MM.1S (cell line): ENCODE data around the gene CHST13.

Source experiments
- DNase-seq: peaks from one replicate; pipeline ENCODE4 v3.0.0-alpha.2; 2015
- H2AFZ ChIP-seq: fragments of 300-600 bp; sonication (generic); 2 replicates; pipeline ENCODE4 v1.6.0; 2016; ENCODE audit warnings: antibody characterized with exemption, low read length
- H3F3A ChIP-seq: fragments of 300-600 bp; sonication (generic); 2 replicates; pipeline ENCODE4 v1.6.1; 2016; ENCODE audit warnings: mild to moderate bottlenecking, antibody characterized with exemption, low read length, moderate library complexity, mixed read lengths; ENCODE audit not compliant: insufficient read depth
- H3K27ac ChIP-seq: fragments of 300-600 bp; sonication (generic); 2 replicates; pipeline ENCODE4 v1.5.1; 2016; ENCODE audit warnings: mild to moderate bottlenecking, low read length
- H3K27me3 ChIP-seq: fragments of 300-600 bp; sonication (generic); replicated peaks from 2 replicates; pipeline ENCODE4 v1.6.0; 2016; ENCODE audit warnings: low read length; ENCODE audit not compliant: insufficient read depth
- H3K36me3 ChIP-seq: fragments of 300-600 bp; sonication (generic); replicated peaks from 2 replicates; pipeline ENCODE4 v1.6.1; 2016; ENCODE audit warnings: mild to moderate bottlenecking, low read length, mixed read lengths; ENCODE audit not compliant: insufficient read depth
- H3K4me1 ChIP-seq: fragments of 300-600 bp; sonication (generic); 2 replicates; pipeline ENCODE4 v1.6.1; 2016; ENCODE audit warnings: low read length, mixed read lengths
- H3K4me2 ChIP-seq: fragments of 300-600 bp; sonication (generic); 2 replicates; pipeline ENCODE4 v1.6.0; 2016; ENCODE audit warnings: low read depth, low read length
- H3K4me3 ChIP-seq: fragments of 300-600 bp; sonication (generic); 2 replicates; pipeline ENCODE4 v1.5.1; 2016; ENCODE audit warnings: low read length, mixed read lengths
- H3K79me2 ChIP-seq: fragments of 300-600 bp; sonication (generic); 2 replicates; pipeline ENCODE4 v1.6.1; 2016; ENCODE audit warnings: mixed run types, low read length, mixed read lengths
- H3K9ac ChIP-seq: fragments of 300-600 bp; sonication (generic); 2 replicates; pipeline ENCODE4 v1.6.1; 2016; ENCODE audit warnings: low read length, mixed read lengths
- H3K9me2 ChIP-seq: fragments of 300-600 bp; sonication (generic); replicated peaks from 2 replicates; pipeline ENCODE4 v1.6.1; 2016; ENCODE audit warnings: mild to moderate bottlenecking, low read length, mixed read lengths; ENCODE audit not compliant: insufficient read depth
- H3K9me3 ChIP-seq: fragments of 300-600 bp; sonication (generic); replicated peaks from 2 replicates; pipeline ENCODE4 v1.6.1; 2016; ENCODE audit warnings: mild to moderate bottlenecking, low read length, mixed read lengths; ENCODE audit not compliant: insufficient read depth
- H4K20me1 ChIP-seq: fragments of 300-600 bp; sonication (generic); 2 replicates; pipeline ENCODE4 v1.6.1; 2016; ENCODE audit warnings: mild to moderate bottlenecking, low read length, moderate library complexity, mixed read lengths; ENCODE audit not compliant: insufficient read depth
- EZH2 ChIP-seq: fragments of 300-600 bp; sonication (generic); optimal IDR thresholded peaks from 2 replicates; pipeline ENCODE3; 2017; ENCODE audit warnings: low read depth, mild to moderate bottlenecking, antibody characterized with exemption, low read length, mixed read lengths
- EZH2phosphoT487 ChIP-seq: fragments of 300-600 bp; sonication (generic); IDR thresholded peaks from 2 replicates; pipeline ENCODE4 v1.6.1; 2018; ENCODE audit warnings: antibody characterized with exemption, low read length
- TF ChIP-seq, protein P1 (sequence below): fragments of 300-600 bp; sonication (generic); IDR thresholded peaks from 2 replicates; pipeline ENCODE4 v1.5.1; 2016; ENCODE audit warnings: antibody characterized with exemption, low read length, mixed read lengths

CHST13 gene

DNA sequence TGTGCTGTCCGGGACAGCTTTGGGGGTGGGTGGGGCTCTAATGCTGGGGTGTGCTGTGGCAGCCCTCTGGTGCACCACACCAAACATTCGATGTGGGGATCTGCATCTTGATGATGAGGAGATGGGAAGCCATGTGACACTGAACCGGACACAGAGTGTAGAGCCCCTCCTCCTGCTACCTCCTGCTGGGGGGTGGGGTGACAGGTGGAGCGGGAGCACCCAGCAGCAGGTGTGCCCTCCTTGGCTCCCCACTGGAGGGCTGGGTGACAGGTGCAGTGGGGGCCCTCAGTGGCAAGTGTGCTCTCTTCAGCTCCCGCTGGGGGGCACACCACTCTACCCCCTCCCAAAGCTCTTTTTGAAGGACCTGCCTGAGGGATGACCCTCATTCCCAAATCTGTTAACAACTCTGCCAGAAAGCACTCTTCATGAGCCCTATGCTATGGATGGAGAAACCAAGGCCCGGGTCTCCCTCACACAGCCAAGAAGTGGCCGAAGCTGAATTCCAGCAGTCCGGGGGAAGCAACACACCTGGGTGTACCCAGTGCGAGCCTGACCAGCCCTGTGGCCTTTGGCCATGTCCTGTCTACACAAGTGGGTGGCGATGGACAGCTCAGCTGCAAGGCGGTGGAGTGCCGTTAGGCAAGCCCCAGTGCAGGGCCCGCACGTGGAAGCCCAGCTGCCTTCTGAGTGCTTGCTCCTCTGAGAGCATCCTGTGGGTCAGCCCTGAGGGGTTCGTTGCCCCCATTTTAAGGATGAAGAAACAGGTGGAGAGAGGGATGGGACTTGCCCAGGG is 5.8 kb upstream of the CHST13 start:
- H3K4me3 ChIP-seq = no peak overlapping the region
- H2AFZ ChIP-seq = no peak overlapping the region
- no peaks in the 10 kb centered on the region for H3K4me1 ChIP-seq
- no peak for TF ChIP-seq EZH2phosphoT487
- TF ChIP-seq EZH2 = no peak
- TF ChIP-seq, protein P1, sequence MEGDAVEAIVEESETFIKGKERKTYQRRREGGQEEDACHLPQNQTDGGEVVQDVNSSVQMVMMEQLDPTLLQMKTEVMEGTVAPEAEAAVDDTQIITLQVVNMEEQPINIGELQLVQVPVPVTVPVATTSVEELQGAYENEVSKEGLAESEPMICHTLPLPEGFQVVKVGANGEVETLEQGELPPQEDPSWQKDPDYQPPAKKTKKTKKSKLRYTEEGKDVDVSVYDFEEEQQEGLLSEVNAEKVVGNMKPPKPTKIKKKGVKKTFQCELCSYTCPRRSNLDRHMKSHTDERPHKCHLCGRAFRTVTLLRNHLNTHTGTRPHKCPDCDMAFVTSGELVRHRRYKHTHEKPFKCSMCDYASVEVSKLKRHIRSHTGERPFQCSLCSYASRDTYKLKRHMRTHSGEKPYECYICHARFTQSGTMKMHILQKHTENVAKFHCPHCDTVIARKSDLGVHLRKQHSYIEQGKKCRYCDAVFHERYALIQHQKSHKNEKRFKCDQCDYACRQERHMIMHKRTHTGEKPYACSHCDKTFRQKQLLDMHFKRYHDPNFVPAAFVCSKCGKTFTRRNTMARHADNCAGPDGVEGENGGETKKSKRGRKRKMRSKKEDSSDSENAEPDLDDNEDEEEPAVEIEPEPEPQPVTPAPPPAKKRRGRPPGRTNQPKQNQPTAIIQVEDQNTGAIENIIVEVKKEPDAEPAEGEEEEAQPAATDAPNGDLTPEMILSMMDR = no peak
- no peak overlapping the region for H3K9ac ChIP-seq
- no peaks in the 10 kb centered on the region for H3F3A ChIP-seq
- no peaks in the 10 kb centered on the region for H3K36me3 ChIP-seq
- no peak for DNase-seq
- no peaks in the 10 kb centered on the region for H4K20me1 ChIP-seq
- no peaks in the 10 kb centered on the region for H3K9me2 ChIP-seq
- H3K9me3 ChIP-seq = no peaks in the 10 kb centered on the region
- no peaks in the 10 kb centered on the region for H3K79me2 ChIP-seq
- H3K4me2 ChIP-seq = no peak overlapping the region
- H3K27ac ChIP-seq = no peak overlapping the region
- peaks cover 14% of the 10 kb centered on the region for H3K27me3 ChIP-seq

DNA sequence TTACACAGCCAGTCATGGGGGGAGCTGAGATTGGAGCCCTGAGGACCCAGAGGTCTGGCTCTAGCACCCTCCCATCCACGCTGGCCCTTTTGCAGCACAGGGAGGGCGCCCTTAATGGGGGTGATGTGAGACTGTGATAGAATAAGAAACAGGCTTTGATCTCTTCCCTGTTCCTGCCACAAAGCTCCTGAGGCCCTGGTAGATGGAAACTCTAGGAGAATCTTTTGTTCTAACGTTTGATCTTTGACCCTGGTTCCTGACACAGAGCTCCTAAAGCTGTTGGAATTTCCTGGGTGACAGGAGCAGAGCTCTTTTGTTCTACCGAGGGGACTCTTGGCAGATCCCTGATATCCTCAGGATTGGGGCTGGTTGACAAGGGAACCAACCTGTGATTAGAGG is 5.2 kb upstream of the CHST13 start:
- Histone ChIP-seq H3K4me2 (no peak overlapping the region), H3K27ac (no peak overlapping the region), H4K20me1 (no peaks in the 10 kb centered on the region), H3K4me3 (no peak overlapping the region), H2AFZ (no peak overlapping the region), H3K79me2 (no peaks in the 10 kb centered on the region), H3K27me3 (peaks cover 19% of the 10 kb centered on the region), H3K4me1 (no peaks in the 10 kb centered on the region), H3K9me3 (no peaks in the 10 kb centered on the region), H3F3A (no peaks in the 10 kb centered on the region), H3K36me3 (no peaks in the 10 kb centered on the region), H3K9me2 (no peaks in the 10 kb centered on the region), H3K9ac (no peak overlapping the region)
- no peak for TF ChIP-seq EZH2
- no peak for TF ChIP-seq EZH2phosphoT487
- TF ChIP-seq, protein P1 = no peak
- no peak for DNase-seq

DNA sequence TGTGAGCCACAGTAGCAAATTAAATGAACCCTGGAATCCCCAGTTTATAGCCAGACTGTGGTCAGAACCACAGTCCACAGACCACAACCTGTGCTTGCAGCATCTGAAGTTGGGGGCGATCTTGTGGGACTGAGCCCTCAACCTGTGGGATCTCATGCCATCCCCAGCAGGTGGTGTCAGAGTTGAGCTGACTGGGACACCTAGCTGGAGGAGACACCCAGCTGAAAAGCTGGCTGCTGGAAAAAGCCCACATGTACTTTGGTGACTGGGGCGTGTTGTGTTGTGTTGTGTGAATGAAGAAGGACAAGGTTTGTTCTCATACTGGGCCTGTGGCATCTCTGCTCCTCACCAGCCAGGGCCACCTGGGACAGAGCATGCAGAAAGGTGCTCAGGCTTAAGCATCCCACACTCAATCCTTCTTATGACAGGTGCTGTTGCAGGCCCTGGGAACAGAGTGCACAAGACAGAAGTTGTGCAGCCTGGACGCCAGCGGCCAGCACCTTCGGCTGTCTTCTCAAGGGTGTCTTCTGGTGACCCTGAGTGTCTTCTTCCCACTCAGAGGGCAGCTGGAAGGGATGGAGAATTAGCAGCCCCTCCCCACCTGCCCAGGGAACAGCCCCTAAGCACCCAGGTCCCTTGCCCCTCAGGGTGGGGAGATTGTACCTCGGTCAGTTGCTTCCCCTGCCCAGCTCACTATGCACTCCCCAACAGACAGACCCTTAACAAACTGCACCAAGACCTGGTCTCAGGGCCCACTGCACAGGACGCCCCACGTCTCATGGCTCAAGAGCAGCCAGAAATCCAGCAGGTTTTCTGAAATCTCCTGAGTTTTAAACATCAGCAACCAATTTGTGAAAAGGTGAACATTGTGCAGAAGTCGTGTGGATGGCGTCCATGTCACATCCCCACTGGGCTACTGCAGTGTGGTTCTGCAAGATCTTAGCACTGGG is 4.2 kb upstream of the CHST13 start:
- no peaks in the 10 kb centered on the region for H3K9me2 ChIP-seq
- peaks cover 26% of the 10 kb centered on the region for H3K27me3 ChIP-seq
- H3K79me2 ChIP-seq = no peaks in the 10 kb centered on the region
- H4K20me1 ChIP-seq = no peaks in the 10 kb centered on the region
- H3K4me2 ChIP-seq = no peak overlapping the region
- H3K9me3 ChIP-seq = no peaks in the 10 kb centered on the region
- DNase-seq = no peak
- H3K4me1 ChIP-seq = no peaks in the 10 kb centered on the region
- H3K36me3 ChIP-seq = no peaks in the 10 kb centered on the region
- H3F3A ChIP-seq = no peaks in the 10 kb centered on the region
- H3K4me3 ChIP-seq = no peak overlapping the region
- TF ChIP-seq EZH2 (no peak), EZH2phosphoT487 (no peak)
- TF ChIP-seq, protein P1 = no peak
- H2AFZ ChIP-seq = no peak overlapping the region
- H3K9ac ChIP-seq = no peak overlapping the region
- no peak overlapping the region for H3K27ac ChIP-seq
